SU-DHL-6 (cell line): ENCODE data around the gene DPP6.

Experiments
- H2AFZ ChIP-seq: fragments of 200-600 bp; sonication (generic); 2 replicates; pipeline ENCODE4 v1.6.1; 2014; ENCODE audit warnings: low read depth, mild to moderate bottlenecking, moderate library complexity, mixed read lengths, antibody characterized with exemption, low read length; ENCODE audit not compliant: severe bottlenecking
- H3F3A ChIP-seq: fragments of 200-600 bp; shearing (Covaris generic); 2 replicates; pipeline ENCODE4 v1.6.0; 2016; ENCODE audit warnings: antibody characterized with exemption, mild to moderate bottlenecking; ENCODE audit not compliant: insufficient read depth
- H3K27ac ChIP-seq: fragments of 200-600 bp; sonication (generic); 2 replicates; pipeline ENCODE4 v1.5.1; 2016; ENCODE audit warnings: low read depth, mild to moderate bottlenecking, low read length, moderate library complexity, mixed read lengths
- H3K27me3 ChIP-seq: fragments of 200-600 bp; sonication (generic), shearing (Covaris generic); 2 replicates; pipeline ENCODE4 v1.6.0; 2014; ENCODE audit warnings: mild to moderate bottlenecking, low read length
- H3K36me3 ChIP-seq: fragments of 200-600 bp; sonication (generic); 2 replicates; pipeline ENCODE4 v1.6.1; 2014; ENCODE audit warnings: mild to moderate bottlenecking, low read length, mixed read lengths
- H3K4me2 ChIP-seq: fragments of 300-600, 200-600 bp; shearing (Covaris generic), sonication (generic); 2 replicates; pipeline ENCODE4 v1.6.0; 2014; ENCODE audit warnings: low read length, low read depth, mild to moderate bottlenecking; ENCODE audit not compliant: poor library complexity, severe bottlenecking
- H3K4me3 ChIP-seq: fragments of 200-600 bp; sonication (generic); 2 replicates; pipeline ENCODE4 v1.5.1; 2014; ENCODE audit warnings: antibody characterized with exemption, low read length, mild to moderate bottlenecking, mixed read lengths; ENCODE audit not compliant: insufficient read depth, poor library complexity, severe bottlenecking
- H3K79me2 ChIP-seq: fragments of 200-600 bp; sonication (generic); 2 replicates; pipeline ENCODE4 v1.6.1; 2014; ENCODE audit warnings: mild to moderate bottlenecking, low read length, moderate library complexity; ENCODE audit not compliant: insufficient read depth
- H3K9ac ChIP-seq: fragments of 200-600 bp; sonication (generic); 2 replicates; pipeline ENCODE4 v1.7.0; 2014; ENCODE audit warnings: mild to moderate bottlenecking, low read length
- H3K9me2 ChIP-seq: fragments of 200-600 bp; sonication (generic); replicated peaks from 2 replicates; pipeline ENCODE4 v1.6.1; 2014; ENCODE audit warnings: low read length; ENCODE audit not compliant: insufficient read depth
- H3K9me3 ChIP-seq: fragments of 200-600 bp; sonication (generic); 2 replicates; pipeline ENCODE4 v1.6.1; 2014; ENCODE audit warnings: low read length, mixed read lengths; ENCODE audit not compliant: insufficient read depth
- H4K20me1 ChIP-seq: fragments of 200-600 bp; sonication (generic); 2 replicates; pipeline ENCODE4 v1.6.1; 2014; ENCODE audit warnings: low read depth, mild to moderate bottlenecking, antibody characterized with exemption, low read length, moderate library complexity, mixed read lengths
- CTCF ChIP-seq: fragments of 200-600 bp; sonication (generic); IDR thresholded peaks from one replicate; pipeline ENCODE4 v1.5.1; 2017; ENCODE audit warnings: antibody characterized with exemption, mild to moderate bottlenecking, low read length, moderate library complexity; ENCODE audit not compliant: insufficient read depth, poor library complexity, severe bottlenecking
- EZH2phosphoT487 ChIP-seq: fragments of 200-600 bp; sonication (generic), shearing (Covaris generic); conservative IDR thresholded peaks from 2 replicates; pipeline ENCODE4 v1.6.1; 2018; ENCODE audit warnings: mild to moderate bottlenecking, antibody characterized with exemption, low read length, moderate library complexity, mixed read lengths

DPP6 gene

GRCh38 chr7:154613811-154614210 lies 561.6 kb downstream of the DPP6 start:
- Histone ChIP-seq H3K27me3 (no peaks in the 10 kb centered on the region), H2AFZ (no peak overlapping the region), H3K9me3 (no peaks in the 10 kb centered on the region), H3F3A (no peaks in the 10 kb centered on the region), H4K20me1 (no peaks in the 10 kb centered on the region), H3K4me2 (no peak overlapping the region), H3K9ac (no peak overlapping the region), H3K9me2 (no peaks in the 10 kb centered on the region), H3K79me2 (no peaks in the 10 kb centered on the region), H3K36me3 (no peaks in the 10 kb centered on the region), H3K27ac (no peak overlapping the region), H3K4me3 (no peak overlapping the region)
- no peak for TF ChIP-seq CTCF
- no peak for TF ChIP-seq EZH2phosphoT487

GRCh38 chr7:154620141-154620755 lies 568.0 kb downstream of the DPP6 start:
- Histone ChIP-seq H3K27ac (no peak overlapping the region), H3K4me2 (no peak overlapping the region), H3K9me3 (no peaks in the 10 kb centered on the region), H3K9ac (no peak overlapping the region), H3K9me2 (no peaks in the 10 kb centered on the region), H2AFZ (no peak overlapping the region), H3K36me3 (no peaks in the 10 kb centered on the region), H3F3A (no peaks in the 10 kb centered on the region), H3K79me2 (no peaks in the 10 kb centered on the region), H4K20me1 (no peaks in the 10 kb centered on the region), H3K27me3 (no peaks in the 10 kb centered on the region), H3K4me3 (no peak overlapping the region)
- TF ChIP-seq EZH2phosphoT487 (no peak), CTCF (no peak)

GRCh38 chr7:154623399-154623798 lies 571.2 kb downstream of the DPP6 start:
- no peaks in the 10 kb centered on the region for H3K9me2 ChIP-seq
- H3K4me2 ChIP-seq, result no peak overlapping the region
- no peak for TF ChIP-seq CTCF
- TF ChIP-seq EZH2phosphoT487, result no peak
- no peak overlapping the region for H3K27ac ChIP-seq
- no peaks in the 10 kb centered on the region for H3K27me3 ChIP-seq
- H3K4me3 ChIP-seq, result no peak overlapping the region
- H3K9ac ChIP-seq, result no peak overlapping the region
- H3K9me3 ChIP-seq, result no peaks in the 10 kb centered on the region
- no peaks in the 10 kb centered on the region for H3K36me3 ChIP-seq
- no peaks in the 10 kb centered on the region for H3K79me2 ChIP-seq
- H2AFZ ChIP-seq, result no peak overlapping the region
- no peaks in the 10 kb centered on the region for H3F3A ChIP-seq
- no peaks in the 10 kb centered on the region for H4K20me1 ChIP-seq
